ENCODE data around the gene GRIK3. TPM values are rescaled to one million over a fixed set of nuclear protein-coding genes. Genes with fewer than 3 reads are reported as not detected.
A peak's percentile ranks its signal among the peaks of the same experiment; 100 is the strongest.

GRIK3 gene
- total RNA-seq, 1 donor from 2014 or later, result not detected

DNA sequence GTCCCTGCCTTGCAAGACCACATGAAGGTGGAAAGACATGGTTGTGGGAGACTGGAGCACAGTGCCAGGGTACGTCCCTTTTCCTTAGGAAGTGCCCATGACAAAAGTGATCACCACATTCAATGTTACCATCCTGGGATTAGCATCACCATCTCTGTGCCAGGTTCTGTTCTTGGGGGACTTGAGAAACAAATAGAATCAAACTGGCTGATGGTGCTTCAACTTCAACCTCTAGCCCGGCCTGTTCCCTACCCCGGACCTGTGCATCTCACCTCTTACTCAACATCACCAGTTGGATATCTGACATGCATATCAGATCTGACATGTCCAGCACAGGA, 153.3 kb downstream of the GRIK3 start:
- no peak for DNase-seq (ENCODE audit: low read depth in 2 of 2)

DNA sequence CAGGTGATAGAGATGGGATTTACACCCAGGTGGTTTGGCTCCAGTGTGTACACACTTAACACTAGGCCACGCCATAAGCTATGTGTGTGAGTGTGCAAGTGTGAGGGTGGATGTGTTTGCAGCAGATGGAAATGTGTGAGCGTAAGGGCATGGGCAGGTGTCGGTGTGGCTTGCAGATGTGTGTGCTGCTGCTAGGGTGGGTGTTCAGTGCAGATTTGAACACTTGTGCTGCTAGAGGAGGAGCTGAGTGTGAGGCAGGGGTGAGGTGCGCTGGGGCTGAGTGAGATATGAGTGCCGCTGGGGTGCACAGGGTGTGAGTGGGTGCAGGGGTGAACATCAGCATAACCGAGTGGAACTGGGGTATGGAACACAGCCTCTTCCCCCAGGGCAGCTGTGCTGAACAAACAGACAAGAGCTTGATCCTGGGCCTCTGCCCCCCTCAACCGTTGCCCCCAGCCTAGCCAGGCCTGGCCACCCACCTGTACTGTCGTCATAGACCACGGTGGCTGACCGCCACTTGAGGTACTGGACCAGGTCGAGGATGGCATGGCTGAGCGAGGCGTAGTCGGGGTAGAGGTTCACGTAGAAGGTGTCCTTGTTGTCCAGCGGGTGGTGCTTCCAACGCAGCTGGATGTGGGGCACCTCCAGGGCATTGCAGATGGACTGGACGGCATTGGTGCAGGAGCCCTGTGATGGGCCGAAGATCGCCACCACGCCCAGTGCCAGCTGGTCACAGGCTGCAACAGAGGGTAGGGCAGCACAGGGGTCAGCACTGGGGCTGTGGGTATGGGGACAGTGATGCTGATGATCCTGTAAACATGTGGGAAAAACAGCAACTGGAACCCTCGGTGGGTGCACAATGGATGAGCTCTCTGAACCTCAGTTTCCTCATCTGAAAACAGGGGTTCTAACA, 153.9 kb downstream of the GRIK3 start:
- no peak for DNase-seq (ENCODE audit: low read depth in 2 of 2)

DNA sequence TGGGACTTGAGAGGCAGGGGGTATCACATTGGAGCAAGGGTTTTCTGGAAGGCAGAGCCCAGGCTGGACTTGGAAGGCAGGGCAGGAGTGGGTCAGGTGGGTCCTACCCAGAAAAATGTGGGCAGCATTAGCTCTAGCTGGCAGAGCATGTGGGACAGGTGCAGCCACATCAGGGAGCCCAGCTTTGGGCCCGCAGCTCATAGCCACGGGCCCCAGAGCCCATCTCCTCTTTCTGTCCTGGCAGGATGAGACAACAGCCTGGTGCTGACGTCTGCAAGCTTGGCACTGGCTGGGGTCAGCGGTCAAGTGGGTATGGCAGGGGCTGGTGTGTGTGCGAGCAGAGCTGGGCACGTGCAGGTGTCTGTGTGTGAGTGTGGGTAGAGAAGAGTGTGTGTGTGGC, 154.7 kb downstream of the GRIK3 start:
- no peak for DNase-seq (ENCODE audit: low read depth in 2 of 2)

DNA sequence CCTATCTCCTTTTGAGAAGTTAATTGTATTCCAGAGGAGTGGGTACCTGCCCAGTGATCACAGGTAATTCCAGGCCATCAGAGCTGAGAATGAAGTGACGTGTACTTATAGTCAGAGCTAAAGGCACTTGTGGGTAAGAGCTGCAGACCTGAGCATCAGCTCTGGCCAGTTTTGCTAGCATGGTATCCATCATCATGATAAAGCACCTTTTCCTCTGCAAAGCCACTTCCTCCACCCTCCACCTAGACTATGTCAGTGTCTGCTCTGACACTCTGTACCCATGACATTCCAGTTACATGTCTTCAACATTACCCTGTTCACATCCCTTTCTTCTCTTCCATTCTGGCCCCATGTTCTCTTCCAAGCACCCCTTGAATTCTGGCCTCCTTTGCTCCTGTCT, 157.3 kb downstream of the GRIK3 start:
- no peak for DNase-seq (ENCODE audit: low read depth in 2 of 2)

DNA sequence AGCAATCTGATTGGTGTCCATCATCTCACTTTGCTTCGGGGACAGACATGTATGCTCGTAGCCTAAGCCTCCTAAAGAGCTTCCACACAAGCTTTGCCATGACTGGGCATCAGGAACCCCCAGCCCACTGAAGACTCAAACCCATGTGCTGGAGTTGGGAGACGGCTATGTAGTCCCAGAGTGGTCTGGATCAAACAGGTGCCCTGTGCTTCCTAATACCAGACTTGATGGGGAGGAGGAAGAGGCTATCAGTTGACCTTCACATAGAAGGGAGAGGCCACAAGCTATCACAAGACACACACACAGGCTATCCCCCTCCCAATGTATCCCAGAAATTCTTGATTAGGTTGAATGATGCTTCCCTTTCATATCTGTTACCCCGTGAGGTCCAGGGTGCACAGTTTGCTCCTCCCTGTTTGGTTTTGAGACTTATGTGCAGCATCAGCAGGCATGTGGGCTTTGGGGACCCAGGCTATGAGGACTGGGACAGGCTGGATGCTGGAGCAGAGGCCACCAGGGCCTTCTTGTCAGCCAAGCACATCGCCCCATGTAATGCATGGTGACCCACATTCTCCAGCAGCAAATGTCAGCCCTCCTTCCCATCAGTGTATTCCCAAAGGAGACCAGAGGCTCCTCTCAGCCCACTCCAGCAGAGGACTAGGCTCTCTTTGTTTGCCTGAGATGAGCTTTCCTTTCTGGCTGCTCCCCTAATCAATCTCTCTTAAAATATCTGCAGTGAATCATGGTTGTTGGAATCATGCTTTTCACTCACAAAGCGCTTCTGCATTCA, 159.8 kb downstream of the GRIK3 start:
- no peak for DNase-seq (ENCODE audit: low read depth in 2 of 2)

DNA sequence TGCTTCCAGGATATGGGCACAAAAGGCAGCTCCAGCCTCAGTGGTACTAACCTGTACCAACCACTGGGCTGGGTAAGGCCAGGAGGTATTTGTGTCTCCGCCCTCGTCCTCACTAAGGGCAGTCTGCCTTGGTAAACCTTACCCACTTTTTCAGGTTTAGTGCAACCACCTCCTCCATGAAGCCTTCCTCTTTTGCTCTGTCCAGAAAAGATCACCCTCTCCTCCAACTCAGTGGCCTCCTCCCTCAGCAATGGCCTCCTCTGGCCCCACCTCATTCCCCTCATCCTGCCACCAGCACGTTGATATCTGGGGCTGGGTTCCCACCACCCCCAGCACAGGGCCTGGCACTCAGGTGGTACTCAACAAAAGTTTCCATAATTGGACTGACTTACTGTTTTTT, 161.5 kb downstream of the GRIK3 start:
- no peak for DNase-seq (ENCODE audit: low read depth in 2 of 2)

DNA sequence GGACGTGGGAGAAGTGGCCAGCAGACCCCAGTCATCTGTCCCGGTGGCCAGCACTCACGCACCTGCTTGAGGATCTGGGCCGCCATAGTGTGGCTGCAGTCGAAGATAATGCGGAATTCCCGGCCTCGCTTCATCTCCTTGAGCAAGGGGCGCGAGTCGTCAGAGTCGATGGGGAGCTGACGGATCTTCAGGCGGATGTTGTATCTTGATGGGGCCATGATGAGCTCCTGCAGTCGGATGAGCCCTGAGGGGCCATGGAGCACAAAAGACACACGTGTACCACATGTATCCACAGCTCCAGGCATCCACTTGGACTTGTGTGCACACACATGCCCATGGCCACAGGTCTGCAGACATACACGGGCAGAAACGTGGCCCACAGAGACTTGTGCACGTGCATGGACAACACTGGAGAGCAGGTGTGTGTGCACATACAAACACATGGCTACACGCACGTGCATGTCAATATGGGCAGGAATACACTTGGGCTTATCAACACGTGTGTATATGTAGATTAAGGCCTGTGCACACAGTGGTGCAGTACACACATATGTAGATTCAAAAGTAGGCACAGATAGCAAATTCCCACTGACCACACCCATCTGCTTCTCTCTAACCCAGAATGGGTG, 162.1 kb downstream of the GRIK3 start:
- DNase-seq (ENCODE audit: low read depth in 2 of 2), result no peak

DNA sequence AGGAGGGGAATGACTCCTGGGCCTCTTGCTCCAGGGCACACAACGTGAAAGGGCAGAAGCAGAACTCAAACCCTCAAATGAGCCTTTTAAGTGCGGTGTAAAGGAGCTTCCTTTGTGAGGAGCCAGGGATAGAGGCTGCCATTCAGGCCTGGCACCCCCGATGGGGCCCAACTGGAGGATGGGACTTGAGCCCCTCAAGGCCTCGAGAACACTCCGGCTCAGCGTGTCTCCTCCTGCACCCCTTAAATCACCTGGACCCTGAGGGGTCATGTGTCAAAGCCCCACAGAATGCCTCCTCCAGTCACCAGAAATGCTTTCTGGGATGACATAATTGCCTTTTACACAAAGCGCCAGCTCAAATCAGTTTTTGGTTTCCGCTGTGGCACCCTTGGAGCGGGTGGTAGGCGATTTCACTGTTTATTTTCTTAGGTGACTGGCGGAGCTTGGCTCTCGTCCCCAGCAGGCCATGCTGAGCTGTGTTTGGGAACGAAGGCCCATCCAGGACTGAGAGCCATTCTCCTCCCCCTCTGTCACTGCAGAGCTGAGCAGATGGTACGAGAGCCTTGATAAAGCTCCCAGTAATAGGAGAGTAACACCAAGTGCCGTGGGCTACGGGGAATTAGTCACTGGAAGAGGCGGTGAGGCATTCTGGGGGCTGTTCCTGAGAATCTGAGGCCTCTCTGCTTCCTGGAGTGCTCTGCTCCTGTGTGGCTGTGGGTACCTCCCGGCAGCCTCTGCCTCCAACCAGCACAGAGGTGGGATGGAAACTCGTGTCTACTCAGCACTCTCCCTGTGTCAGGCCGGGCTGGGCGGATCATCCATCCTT, 163.0 kb downstream of the GRIK3 start:
- no peak for DNase-seq (ENCODE audit: low read depth in 2 of 2)

DNA sequence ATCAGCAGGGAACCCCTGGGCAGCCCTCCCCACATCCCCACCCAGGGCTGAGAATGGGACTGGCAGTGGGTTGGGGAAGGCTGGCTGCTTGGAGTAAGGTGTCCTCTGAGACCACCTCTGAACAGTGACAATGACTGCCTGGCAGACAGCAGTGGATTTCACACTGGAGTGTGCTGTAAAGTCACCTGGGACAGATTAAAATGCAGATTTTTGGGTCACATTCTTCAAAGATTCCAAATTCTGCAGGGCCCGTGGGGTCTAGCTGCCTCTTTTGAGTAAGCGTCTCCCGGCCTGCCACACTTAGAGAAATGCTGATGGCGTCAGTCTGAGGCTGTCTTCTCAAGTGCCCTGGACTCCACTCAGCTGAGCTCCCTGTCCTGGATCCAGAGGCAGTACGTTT, 164.5 kb downstream of the GRIK3 start:
- no peak for DNase-seq (ENCODE audit: low read depth in 2 of 2)

DNA sequence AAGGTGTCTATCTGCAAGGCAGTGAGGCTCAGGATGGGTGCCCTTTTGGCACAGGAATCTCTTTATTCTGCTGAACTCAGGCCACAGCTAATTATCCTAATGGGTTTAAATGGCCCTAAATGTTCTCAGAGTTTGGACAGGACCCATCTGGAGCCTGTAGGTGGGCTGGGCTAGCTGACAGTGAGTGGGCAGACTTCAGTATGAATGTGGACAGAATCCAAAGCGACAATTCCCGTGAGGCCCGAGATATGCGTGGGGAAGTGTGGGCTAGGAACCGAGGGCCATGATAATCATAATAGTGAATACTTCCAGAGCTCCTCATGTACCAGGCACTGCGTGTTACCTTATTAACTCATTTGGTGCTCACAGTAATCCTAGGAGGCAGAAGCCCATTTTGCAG, 165.3 kb downstream of the GRIK3 start:
- DNase-seq (ENCODE audit: low read depth in 2 of 2), result no peak

DNA sequence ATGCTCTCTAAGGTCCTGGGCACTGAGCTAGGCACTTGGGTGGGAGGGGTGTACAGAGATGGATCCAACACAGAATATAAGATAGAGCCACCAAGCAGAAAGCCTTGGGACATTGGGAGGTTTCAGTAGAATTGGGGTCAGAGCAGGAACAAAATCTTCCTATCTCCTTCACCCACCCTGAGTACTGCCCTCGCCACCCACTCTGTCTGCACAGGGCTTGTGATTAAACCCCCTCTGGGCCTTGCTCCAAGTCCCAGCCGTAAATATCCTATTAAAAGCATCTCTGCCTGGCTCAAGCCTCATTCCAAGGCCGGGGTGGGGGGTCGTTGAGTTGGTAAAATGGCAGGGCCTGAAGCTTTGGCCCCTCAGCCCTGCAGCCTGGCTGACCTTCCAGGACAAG, 166.7 kb downstream of the GRIK3 start:
- DNase-seq (ENCODE audit: low read depth in 2 of 2), result no peak

DNA sequence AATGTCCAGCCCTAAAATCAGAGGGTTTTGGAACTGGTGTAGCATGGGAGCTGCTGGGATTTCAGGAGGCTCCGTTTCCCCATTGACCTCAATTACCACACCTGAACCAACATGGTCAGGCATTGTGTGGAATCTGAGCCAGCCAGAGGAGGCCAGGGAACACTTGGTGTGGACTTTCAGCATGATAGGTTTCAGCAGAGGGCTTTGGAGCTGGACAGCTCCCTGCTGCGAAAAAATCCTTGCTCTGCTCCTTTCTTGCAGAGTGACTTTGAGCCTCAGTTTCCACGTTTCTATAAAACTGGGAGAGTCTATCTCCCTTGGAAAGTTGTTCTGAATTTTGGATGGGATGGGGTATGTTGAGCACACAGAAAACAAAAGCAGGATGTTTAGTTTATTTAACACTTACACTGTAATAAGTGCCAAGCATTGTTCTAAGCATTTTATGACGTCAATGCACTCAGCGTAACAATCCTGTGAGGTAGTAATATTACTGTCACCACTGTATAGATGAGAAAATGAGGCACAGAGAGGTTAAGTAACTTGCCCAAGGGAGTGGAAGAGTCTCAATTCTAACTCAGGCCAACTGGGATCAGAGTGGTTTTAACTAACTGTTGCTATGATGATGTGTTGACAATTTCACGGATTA, 168.0 kb downstream of the GRIK3 start:
- DNase-seq (ENCODE audit: low read depth in 2 of 2), result peak; percentile 23 to 26

DNA sequence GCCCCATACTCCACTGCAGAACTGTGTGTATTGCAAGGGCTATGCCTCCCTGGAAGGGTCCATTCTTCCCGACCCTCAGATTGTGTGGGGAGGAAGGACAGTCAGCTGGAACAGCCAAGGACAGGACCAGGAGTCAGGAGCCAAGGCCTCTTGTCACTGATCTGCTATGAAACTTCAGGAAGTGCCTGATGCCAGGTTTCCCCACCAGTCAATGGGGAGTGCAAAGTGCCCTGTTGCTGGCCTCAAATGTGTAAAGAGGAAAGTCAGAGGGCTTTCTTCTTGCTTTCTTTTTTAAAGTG, 168.8 kb downstream of the GRIK3 start:
- DNase-seq (ENCODE audit: low read depth in 2 of 2), result no peak

DNA sequence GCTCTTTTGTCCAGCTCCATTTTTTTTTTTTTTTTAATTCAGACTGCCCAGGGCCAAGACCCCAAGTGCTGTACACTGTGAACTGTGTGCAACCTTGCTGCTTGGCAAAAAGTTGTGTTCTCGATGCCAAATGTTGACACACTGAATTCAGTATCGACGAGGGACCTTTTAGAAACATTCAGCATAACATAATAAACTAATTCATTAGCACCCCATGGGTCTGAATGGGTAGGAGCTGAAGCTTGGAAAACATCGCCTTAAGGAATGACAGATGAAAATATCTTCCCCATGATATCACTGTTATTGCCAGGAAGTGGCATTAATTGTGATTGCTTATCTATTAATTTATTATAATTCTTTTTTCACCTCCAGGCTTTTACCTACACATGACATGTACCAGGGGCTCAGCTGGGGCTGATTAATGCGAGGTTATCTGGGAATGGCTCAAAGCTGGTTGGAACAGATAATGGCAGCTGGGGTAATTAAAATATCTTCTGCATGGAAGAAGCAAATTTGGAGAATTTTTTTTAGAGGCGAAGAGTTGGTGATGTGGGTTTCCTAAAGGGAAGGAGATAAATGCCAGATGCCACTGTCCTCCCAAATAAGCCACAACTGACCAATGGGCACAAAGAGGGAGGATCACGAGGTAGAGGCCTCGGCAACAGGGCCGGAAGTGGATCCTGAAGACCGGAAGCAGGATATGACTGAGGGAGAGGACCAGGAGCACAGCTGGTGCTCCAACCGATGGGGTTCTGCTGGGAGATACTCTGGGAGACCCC, 169.3 kb downstream of the GRIK3 start:
- no peak for DNase-seq (ENCODE audit: low read depth in 2 of 2)

DNA sequence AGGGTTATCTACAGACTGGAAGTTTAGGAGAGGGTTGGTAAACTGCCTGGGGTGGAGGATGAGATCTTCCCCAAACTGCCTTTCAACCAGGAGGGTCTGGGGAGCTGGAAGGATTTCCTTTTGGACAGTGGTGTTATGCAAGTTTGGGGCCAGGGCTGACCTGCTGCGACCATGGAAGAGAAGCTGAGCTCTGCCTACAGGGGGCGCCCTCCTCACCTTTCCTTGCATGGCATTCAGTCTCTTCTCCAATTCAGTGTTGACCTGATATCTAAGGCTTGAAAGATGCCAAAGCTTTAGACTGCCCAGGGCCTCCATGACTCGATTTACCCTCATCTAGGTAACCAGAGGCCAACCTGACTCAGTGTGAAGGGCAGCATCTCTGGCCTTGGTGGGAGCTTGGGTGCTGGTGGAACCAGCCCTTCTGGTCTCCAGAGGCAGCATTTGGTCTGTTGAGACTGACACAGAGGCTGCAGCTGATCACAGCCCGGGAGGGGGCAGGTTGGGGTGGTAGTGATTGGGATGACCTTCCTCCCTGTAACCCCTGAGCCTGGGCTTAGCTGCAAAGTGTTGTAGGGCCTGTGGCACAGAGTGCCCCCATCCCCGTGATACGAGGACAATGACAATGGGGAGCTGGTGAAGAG, 170.0 kb downstream of the GRIK3 start:
- DNase-seq (ENCODE audit: low read depth in 2 of 2), result no peak

DNA sequence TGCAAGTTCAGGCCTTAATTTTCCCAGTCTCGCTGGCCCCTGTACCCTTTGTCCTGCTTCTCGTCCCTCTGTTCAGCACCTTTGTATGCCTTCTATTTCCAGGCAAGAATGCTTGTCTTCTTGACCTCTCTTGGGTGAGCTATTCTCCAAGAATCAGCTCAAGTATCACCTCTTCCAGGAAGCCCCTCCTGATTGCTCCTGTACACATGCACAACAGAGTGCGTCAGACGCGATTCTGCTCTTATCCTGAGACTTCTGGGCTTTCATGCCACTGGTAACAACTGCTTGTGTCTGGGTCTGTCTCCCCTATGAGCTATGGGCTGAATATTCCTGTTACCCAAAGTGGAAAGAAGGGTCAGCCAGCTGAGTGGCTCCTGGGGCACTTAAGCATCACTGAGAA, 170.8 kb downstream of the GRIK3 start:
- no peak for DNase-seq (ENCODE audit: low read depth in 2 of 2)

DNA sequence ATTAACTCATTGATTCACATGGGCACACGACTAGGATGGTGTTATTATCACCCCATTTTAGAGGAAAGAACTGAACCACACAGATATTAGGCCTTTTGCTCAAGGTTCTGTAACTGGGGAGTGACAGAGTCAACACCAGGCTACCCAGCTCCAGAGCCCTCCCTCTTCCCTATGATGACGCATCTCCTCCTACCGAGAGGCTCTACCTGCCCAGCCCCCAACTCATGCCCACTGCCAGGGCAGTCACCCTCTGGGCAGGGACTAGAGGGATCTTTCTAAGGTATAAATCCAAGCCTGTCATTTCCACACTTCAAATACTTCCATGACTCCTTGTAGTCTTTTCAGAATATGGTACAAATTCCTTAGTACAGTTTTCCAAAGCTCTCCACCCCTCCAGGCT, 171.3 kb downstream of the GRIK3 start:
- DNase-seq (ENCODE audit: low read depth in 2 of 2), result no peak

DNA sequence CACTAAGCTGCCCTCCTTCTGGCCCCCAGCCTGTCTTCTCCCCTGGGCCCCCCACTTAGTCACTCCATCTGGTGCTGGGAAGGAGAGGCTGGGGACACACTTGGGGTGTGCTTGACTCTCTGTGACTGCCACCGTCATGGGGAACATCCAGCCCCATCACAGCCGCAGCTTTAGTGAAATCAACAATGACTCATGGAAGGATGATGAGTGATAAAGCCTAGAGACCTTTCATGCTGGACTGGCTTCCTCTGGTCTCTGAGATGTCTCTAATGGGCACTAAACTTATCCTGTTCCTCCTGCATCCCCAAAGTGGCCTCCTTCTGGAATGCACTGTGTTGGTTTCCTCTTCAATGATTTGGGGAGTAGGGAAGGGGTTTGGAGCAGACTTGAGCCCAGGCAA, 172.9 kb downstream of the GRIK3 start:
- DNase-seq (ENCODE audit: low read depth in 2 of 2), result no peak

DNA sequence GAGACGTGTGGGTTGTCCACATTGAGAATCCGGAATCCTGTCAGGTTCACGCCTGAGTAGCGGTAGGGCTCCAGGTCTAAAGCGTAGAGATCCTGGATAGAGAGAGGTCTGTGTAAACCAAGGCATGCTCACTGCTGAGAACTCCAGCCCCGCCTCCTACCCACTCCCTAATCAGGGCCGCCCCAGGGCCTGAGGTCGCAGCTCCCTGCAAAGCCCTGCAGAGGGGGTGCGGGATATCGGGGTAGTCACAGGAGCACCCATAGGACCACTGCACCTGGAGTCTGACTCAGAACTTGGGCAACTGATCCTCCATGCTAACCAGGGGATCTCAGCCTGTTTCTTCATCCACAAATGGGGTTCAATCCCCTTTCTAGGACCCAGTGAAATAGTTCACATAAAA, 174.4 kb downstream of the GRIK3 start:
- no peak for DNase-seq (ENCODE audit: low read depth in 2 of 2)

DNA sequence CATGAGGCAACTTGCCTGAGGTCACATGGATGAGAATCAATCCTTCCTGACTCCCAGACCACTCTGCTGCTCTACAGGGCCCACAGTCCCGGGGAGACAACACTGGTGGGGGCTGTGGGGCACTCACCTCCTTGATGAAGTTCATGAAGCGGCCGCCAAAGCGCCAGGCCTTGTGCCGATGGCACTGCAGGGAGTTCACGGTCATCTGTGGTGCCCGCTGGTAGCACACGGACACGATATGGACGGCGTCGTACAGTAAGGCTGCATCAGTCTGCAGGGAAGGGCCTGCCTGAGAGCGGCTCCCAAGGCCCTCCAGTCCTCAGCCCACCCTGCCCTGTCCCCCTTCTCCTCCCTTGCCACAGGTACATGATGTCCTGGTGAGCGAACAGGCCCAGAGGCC, 175.3 kb downstream of the GRIK3 start:
- no peak for DNase-seq (ENCODE audit: low read depth in 2 of 2)
